ENCODE data around the gene DCLRE1B.

DCLRE1B gene

GRCh38 chr1:113963281-113963906 lies 58.3 kb downstream of the DCLRE1B start:
- TF ChIP-seq CTCF (conservative IDR thresholded peaks at IDR 0.05; ENCODE audit: low read depth) = no peak
- ChIA-PET POLR2A (ENCODE audit: low non-redundant PET) (no interaction called here), CTCF (interaction anchor here (0.6 to 0.9 kb wide), 3 partner anchors 27 to 73 kb away, joined by 3 to 4 read pairs (median 4); no protein-coding TSS in a partner anchor)
- DNase-seq (ENCODE audit: low spot score) = no peak
- H3K27ac ChIP-seq = no peak overlapping the region
